Measurements from ENCODE around the gene NEGR1.

Gene NEGR1

DNA sequence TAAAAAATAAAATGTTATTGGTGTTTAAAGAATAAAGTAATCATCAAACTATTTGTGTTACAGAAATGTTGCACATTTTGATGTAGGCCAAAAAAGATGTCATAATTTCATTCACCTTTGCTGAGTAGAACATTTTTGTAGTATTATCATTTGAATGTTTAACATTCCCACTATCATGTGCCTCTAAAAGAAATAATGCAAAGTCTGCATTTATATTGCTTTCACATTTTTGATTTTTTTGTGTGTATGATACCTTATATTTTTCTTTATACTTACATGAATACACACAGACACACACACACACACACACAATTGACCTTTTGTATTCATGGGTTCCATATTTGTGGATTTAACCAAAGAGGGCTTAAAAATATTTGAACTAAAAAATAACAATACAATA is 657.3 kb downstream of the NEGR1 start:
- DNase-seq (ENCODE audit: low read depth): no peak

DNA sequence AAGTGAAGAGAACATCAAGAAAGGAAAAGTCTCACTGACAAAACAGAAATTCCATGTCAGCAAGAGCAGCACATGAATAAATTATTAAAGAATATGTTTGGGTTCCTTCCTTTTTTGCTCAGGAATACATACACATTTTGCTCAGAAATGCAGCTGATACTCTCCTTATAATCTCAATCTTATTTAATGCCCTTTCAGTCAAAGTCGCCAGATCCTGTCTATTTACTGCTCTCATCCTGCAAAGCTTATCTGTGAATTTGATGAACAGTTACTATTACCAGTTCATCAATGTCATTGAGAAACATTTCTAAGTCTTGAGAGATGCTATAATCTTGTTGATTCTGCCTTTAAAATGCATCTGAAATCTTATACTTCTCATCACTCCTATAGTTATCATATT is 658.5 kb downstream of the NEGR1 start:
- DNase-seq (ENCODE audit: low read depth): no peak

DNA sequence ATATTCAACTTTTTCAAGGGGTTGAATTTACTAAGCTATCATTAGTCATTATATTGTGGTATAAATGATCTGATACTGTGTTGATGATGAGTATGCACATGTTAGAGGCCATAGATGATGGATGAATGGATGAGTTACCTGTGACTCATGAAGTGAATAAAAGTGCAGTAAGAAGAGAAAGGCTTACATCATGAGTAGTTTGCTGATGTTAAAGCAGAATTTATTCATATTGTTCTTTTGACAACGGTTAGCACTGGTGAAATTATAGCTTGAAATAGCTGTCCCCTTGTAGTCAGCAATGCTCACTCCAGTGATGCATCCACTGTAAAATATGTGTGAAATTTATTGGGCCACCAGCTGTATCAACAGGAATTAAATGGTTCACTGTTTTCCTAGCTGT is 660.6 kb downstream of the NEGR1 start:
- DNase-seq (ENCODE audit: low read depth): no peak

DNA sequence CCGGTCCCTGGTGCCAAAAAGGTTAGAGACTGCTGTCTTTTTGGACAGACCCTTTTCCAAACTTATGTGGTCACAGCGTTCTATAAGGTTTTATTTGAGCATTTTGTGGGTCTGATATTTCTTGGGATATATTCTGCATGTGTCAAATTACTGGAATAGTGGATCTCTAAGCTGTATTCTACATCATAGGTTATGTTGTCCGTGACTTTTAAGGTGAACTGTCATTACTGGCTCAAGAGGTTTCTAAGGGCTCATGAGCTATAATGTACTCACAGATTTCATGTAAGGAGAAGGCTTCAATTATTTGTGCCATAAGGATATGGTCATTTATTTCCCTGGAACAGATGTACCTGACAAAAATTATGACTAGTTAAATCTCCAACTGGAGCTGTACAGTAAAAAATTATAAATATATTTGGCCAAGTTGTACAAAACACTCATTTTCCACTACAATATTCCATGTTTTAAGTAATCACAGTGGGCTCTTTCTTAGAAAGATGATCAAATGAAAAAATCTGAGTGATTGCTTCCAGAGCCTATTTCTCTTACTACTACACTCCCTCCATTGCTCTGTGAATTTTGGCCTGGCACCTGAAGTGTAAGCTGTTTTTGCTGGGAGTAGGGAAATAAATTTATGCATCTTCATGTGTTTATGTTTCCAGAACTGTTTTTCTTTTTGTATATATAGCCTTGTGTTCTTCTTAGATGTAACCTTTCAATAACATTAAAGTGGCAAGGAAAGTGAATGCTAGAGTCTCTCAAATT is 663.4 kb downstream of the NEGR1 start:
- no peak for DNase-seq (ENCODE audit: low read depth)

DNA sequence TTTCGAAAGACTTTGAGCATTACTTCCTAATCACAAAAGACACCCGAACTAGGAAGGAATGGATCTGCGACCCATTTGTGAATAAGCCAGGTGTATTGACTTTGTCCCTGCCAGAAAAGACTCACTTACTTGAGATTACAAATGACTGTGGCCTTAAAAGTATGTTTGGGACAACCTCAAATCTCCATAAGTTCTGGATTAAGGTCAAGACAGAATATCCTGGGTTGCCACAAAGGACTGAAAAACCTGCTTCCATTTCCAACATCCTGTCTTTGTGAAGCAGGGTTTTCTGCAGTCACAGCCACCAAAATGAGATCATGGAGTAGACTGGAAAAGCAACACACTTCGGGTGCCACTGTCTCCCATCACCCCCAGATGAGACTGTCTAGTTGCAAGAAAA is 664.1 kb downstream of the NEGR1 start:
- DNase-seq (ENCODE audit: low read depth): no peak

DNA sequence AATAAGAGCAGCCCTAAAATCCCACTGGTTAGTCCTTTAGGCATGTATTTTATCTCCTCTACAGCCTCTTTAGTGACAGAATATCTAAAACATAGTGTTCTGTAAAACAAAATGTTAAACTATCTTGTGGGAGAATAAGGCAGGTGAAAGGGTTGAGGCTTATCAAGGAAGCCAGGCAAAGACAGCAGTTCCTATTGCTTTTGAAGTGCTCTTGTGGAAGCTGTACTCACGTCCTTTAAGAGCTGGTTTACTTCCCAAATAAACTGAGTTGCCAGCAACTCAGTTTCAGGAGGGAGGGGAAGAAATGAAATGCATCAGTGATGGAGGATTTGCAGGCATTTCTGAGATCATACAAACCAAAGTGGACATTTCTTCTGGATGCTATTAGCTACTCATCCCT is 671.9 kb downstream of the NEGR1 start:
- no peak for DNase-seq (ENCODE audit: low read depth)

DNA sequence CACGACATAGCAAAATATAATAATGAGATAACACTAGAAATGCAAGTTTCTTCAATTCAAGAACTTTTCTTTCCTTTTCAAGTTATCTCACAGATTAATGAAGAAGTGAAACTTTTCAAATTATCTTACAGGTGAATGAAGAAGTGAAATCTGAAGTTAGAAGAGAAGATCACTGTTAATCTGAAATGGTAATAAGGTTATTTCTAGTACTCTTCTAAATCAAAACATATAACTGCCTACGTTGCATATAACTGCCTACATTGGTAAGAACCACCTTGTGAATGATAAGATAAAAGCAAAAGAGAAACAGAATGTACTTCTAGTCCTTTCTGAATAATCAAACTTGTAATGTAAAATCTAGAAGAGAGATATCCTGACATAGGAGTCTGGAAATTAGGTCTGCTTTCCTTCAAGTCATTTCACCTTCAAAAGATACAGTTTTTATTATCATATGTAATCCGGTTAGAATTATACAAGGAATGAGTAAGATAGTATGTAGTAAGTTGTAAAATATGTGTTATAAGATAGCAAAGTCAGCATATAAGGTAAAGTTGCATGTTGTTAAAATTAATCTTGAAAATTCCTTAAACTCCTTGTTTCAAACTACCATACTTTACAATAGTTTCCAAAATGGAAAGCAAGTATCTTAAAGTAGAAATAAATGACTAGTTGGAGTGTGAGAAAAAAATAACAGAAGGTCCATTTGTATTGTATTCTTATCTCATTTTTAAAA is 679.1 kb downstream of the NEGR1 start:
- DNase-seq (ENCODE audit: low read depth): no peak

DNA sequence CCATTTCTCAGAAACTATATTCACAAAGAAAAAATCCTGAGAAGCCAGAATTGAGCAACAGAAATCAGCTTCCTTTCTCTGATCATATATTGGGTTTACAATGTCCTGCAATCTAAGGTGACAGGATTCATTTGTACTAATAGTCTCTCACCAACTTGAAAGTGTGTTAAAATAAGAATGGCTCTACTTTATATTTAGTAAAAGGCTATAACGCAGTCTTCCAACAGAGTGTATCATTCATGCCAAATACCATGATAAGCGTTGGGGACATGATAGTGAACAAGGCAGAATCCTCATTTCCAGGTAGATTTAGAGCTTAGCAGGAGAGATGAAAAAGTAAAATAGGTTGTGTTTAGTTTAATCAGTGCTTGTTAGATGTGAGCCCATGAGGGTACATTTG is 682.3 kb downstream of the NEGR1 start:
- no peak for DNase-seq (ENCODE audit: low read depth)

DNA sequence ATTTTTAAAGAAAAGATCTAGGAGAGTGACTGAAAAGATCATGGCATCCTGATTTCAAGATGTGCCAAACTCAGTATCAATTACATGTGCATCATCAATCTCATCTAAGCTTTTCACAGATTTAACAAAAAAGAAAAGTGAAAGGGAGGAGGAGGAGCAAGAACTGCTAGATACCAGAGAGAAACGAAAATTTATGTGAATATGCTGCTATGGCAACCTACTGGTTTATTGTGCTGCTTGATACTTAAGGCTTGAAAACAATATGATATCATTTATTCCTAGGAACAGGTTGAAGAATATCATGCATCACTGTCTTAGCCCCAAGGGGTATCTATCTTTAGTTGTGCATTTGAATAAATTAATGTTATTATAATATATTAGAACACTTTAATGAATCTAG is 683.0 kb downstream of the NEGR1 start:
- no peak for DNase-seq (ENCODE audit: low read depth)

DNA sequence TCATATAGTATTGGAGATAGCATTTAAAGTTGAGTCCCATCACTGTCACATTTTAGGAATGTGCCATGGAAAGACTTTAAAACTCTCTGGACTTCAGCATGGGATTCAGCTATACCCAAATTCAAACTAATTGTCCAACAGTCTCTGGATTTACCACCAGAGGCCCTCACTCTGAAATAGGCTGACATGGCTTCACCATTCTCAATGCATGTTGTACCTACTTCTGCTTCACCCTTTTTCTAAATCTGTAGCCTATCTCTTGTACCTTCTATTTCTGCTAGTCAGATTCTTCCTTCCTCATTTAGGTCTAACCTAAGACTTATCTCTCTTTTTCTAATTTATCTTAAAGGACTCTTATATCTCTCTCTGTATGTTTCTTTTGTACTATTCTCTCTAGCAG is 688.8 kb downstream of the NEGR1 start:
- no peak for DNase-seq (ENCODE audit: low read depth)

DNA sequence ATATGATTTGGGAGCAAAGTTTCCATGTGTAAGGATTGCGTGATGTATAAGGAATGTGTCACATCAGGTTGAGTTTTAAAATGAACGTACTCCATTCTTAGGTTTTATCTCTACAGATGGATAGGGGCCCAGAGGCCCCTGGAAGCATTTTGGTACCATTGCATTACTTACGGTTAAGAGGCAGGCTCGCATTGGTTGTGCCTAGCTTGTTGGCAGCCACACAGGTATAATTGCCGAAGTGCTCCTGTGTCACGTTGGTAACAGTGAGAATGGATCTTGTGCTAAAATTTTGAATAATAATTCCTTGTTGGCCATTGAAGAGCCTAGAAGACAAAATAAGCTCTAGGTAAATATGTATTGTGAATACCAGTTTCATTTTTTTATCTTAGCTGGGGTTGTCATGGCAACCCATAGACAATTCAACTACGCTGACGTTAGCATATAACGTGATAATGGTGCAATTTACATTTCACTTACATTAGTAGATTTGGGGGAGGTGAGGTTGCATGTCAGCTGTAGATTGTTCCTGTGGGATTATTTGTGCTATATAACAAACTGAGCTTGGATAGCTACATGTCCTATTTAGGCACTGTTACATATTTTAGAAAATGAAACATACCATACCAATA is 689.6 kb downstream of the NEGR1 start:
- DNase-seq (ENCODE audit: low read depth): no peak

DNA sequence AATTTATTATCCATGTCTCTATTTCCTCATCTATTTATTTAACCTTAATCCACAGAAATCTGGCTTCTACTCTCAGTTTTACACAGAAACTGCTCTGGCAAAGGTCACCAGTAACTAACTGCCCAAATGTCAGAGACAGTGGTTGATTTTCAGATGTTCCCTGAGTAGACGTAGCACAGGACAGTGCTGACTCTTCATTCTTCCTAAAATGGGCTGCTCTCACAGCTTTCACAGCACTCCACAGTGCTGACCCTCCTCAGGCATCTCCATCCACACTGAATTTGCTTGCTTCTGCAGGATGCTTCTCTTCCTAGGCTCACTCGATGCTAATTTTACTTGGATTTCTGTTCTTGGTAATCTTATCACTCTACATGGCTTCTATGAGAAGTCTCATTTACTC is 693.3 kb downstream of the NEGR1 start:
- DNase-seq (ENCODE audit: low read depth): no peak

DNA sequence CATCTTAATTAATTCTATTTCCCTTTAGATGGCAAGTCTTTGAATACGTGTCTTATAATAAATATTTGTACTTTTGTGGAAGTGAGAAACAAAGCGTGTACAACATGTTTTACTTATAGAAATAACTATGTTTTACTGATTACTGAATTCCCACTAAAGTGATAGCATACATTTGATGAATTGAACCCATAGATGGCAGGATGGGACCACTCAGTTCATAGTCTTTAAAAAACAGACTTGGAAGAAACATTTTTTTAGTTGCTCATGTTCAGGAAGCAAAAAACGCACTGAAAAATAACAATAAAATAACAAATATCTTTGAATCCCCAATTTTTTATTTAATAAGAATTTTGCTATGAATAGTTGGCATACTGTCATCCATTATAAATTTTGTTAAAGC is 694.4 kb downstream of the NEGR1 start:
- no peak for DNase-seq (ENCODE audit: low read depth)

DNA sequence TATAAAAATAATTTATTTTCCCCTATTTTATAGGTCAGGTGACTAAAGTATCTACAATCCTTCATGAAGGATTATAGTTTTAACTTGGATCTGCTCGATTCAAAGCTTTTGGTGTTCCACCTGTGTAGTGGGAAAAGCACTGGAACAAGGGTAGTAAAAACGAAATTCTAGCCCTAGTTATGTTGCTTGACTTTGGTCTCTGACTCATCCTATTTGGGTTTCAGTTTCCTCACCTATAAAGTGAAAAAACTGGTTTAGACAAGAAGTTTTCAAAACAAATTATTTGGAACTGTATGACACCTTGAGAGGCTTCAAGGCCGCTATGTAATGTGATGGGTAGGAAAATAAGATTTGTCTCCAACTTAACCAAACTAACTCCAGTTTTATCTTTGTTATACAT is 696.3 kb downstream of the NEGR1 start:
- no peak for DNase-seq (ENCODE audit: low read depth)

DNA sequence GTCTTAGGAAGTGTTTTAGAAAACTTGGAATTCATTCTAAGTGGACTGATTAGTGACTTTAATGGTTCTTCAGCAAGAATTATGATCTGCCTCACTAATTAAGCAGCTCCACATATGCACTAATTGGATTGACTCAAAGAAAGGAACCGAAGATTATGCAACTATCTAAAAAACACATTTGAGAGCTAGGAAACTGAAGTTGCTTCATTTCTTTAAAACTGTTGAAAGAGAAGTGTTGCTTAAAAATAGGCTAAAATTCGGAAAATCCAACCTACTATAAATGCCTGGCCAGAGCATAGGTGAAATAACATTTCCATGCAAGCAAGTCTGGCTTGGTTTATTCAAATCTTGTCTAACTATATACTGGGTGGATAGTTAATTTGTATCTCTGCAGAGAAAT is 698.6 kb downstream of the NEGR1 start:
- no peak for DNase-seq (ENCODE audit: low read depth)

DNA sequence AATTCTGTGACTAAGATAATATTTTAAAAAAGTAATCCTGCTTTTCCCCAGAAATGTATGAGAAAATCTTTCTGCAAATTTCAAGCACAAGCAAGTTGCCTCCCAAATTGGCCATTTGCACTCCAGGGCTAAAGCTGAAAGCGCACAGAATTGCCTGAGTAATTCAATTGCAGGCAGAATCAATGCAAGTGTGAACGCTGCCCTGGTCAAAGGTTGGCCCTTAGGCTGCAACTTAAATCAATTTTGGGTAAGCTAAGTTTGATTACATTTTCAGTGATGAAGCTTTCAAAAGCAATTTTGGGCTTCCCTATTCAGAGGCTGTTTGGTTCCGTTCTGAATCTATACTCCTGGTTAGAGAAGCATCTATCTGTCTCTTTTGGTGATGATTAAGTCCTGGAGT is 699.7 kb downstream of the NEGR1 start:
- DNase-seq (ENCODE audit: low read depth): no peak

DNA sequence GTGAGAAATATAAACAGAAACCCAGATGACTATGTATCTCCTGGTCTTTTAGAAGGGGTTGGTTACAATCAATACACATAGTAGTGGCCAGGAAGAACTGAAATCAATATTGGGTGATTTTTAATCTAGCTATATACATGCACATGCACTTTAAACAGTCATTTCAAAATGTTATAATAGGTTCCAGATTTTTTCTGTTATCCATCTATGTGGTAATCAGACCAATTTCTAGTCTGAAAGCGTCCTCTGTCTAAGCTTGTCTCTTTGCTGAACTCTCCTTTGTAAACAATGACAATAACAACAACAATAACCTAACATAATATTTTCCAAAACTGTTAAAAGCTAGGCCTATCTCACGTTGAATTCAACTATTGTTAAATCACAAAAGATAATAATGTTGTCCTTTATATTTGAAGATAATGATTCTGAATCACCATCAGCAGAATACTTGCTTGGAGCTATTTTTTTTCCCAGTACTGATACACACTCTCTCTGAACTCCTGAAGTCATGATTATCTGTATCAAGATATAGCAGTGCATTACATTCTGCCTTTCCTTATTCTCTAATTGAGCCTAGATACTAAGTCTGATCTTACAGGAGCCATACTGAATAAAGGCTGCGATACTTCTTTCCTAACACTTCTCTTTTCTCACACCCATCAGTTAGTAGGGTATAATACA is 704.7 kb downstream of the NEGR1 start:
- no peak for DNase-seq (ENCODE audit: low read depth)

DNA sequence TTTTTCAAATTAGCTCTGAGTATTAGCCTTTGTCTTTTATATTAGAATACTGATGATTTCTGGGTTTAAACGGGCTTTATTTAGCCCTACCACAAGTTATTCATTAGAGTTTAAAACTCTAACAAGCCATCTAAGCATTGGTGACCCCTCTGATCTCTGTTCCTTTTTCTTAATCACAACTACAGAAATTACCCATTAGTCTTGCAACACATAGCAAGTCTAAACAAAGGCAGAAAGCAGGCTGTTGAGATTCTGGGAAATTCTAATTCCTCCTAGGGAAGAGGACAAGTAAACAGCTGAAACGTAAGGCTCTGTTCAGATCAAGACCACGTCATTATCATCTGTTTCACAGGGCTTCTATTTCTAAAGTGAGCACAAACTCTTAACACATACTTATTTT is 710.3 kb downstream of the NEGR1 start:
- no peak for DNase-seq (ENCODE audit: low read depth)

DNA sequence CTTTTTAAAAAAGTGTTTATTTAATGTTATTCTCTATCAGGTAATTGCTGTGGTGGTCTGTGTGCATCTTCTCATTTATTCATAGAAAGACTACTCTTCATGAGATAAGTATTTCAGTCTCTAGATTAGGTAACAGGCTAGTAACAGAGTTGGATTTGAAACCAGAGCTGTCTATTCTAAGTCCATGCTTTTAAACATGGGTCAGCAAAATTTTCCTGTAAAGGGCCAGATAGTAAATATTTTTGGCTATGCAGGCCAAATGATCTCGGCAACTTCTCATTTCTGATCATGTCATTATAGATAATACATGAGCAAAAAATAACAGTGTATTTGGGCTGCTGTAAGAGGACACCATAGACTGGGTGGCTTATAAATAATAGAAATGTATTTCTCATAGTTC is 715.9 kb downstream of the NEGR1 start:
- no peak for DNase-seq (ENCODE audit: low read depth)

DNA sequence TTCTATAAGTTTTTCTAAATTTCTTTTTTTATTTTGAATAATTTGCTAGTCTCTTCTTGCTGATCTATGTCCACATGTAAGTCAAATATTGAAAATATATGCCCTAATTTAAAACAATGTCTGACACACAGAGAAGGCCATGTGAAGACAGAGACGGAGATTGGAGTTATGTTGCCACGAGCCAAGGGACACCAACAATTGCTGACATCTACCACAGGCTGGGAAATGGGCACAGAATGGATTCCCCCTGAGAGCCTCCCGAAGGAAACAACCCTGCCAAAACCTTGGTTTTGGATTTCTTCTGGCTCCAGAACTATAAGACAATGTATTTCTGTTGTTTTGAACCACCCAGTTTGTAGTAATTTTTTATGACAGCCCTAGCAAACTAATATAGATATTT is 716.5 kb downstream of the NEGR1 start:
- DNase-seq (ENCODE audit: low read depth): no peak

DNA sequence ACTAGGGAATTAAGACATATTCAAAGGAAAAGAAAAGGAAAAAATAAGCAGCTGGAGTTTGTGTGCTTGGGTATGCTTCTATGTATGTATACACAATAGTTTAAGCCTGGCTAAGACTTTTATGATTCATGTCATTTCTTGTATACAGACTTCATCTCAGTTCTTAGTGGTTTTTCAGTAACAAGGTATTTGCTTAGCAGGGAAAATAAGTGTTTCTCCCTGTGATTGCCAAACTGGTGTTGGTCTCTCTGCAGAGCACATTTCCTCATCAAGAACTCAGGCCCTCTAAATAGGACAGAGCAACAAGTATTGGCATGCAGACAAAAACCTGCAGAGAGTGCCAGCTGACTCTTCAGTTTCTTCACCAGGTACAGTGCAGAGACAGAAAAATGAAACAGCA is 717.1 kb downstream of the NEGR1 start:
- no peak for DNase-seq (ENCODE audit: low read depth)

DNA sequence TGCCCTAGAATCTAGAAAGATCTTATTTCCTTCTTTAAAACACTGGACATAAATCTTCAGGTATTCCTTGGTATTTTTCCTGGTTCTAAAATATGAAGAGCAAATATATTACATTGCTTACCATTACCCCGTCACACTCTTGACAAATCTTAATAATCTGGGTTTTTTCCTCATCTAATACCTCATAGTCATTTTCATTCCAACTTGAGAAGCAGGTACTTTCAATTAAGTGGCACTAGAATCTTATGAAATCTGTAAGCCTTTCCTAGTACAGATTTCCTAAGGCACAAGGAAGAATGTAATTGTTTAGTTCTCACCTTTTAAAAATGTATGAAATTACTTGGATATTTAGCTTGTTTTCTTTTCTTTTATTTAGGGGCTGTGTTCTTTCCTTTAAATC is 720.0 kb downstream of the NEGR1 start:
- DNase-seq (ENCODE audit: low read depth): no peak

DNA sequence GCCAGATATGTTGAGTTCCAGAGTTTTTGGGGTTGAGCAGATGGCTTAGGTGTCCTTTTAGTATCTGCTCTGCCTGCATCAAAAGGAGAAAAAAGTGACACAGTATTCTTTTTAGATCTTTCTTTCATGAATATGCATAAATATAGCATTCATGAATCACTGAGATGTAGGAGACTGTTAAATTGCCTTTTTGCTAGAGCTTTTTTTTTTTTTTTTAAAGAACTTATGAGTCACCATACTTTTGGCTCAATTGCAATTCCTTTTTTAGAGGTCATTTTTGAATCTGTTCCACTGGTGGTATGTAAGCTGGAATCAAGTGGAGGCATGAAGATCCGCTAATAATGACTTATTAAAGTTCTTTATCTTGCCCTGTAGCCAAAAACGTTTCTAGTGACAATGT is 720.6 kb downstream of the NEGR1 start:
- DNase-seq (ENCODE audit: low read depth): no peak
